HepG2 (cell line): ENCODE data around the gene IRGQ. TPM values are rescaled to one million over a fixed set of nuclear protein-coding genes. Genes with fewer than 3 reads are reported as not detected.
A peak's percentile ranks its signal among the peaks of the same experiment; 100 is the strongest.

Experiments
- FOSL2 ChIP-seq: sonication (generic); formaldehyde crosslinking; IDR thresholded peaks from 2 replicates; pipeline ENCODE4 v1.4.0; 2020; ENCODE audit warnings: missing genetic modification reagents
- HOXA3 ChIP-seq: sonication (generic); formaldehyde crosslinking; IDR thresholded peaks from 2 replicates; pipeline ENCODE4 v1.5.0; 2020; ENCODE audit warnings: missing genetic modification reagents
- MED1 ChIP-seq: sonication (generic); formaldehyde crosslinking; IDR thresholded peaks from 2 replicates; pipeline ENCODE4 v1.4.0; 2020; ENCODE audit warnings: missing genetic modification reagents
- ONECUT2 ChIP-seq: sonication (generic); formaldehyde crosslinking; IDR thresholded peaks from 2 replicates; pipeline ENCODE4 v1.4.0; 2020; ENCODE audit warnings: missing genetic modification reagents
- POLR2G ChIP-seq: fragments of 200-400 bp; formaldehyde crosslinking; IDR thresholded peaks from 2 replicates; pipeline ENCODE4 v1.6.1; 2018; ENCODE audit warnings: mild to moderate bottlenecking, low read depth, low read length, moderate library complexity
- TEAD3 ChIP-seq: optimal IDR thresholded peaks from 2 replicates; pipeline ENCODE3; 2016; ENCODE audit warnings: borderline replicate concordance
- ZKSCAN1 ChIP-seq: fragments of 150-350 bp; IDR thresholded peaks from 2 replicates; pipeline ENCODE4 v1.6.1; 2014; ENCODE audit warnings: low read length
- ZNF567 ChIP-seq: sonication (generic); formaldehyde crosslinking; IDR thresholded peaks from 2 replicates; pipeline ENCODE4 v1.8.1; 2023; ENCODE audit warnings: mild to moderate bottlenecking, missing genetic modification reagents, borderline replicate concordance
- polyA plus RNA-seq, 8 experiments: library from polyadenylated mRNA; depleted of rRNA in 3 of 8; stranded (reverse) in 7 of 8; unstranded in 1 of 8; fragments of >200 nt; fragmentation: Illumina TruSeq in 4 of 8; extraction: Trizol in 4 of 8; gene quantifications; 2 replicates each; pipeline versions ENCODE4 v1.2.1 to v1.2.3, GENCODE V29; 2011 to 2016; ENCODE audit warnings: low read depth in 4 of 8, missing spikeins in 1 of 8, mixed read lengths in 1 of 8; ENCODE audit not compliant: insufficient read depth in 1 of 8
- total RNA-seq, 5 experiments: library from RNA; depleted of rRNA; stranded (reverse); fragments of >200 nt; fragmentation: Illumina TruSeq; extraction: Trizol; gene quantifications; 2 replicates each; pipeline ENCODE4 v1.2.3, GENCODE V29; 2016; ENCODE audit warnings: low read depth in 1 of 5
- TF ChIP-seq, protein P1 (sequence below): IDR thresholded peaks from 2 replicates; pipeline ENCODE4 v1.6.1; 2016; ENCODE audit warnings: missing compliant biosample characterization, missing genetic modification reagents, borderline replicate concordance
- TF ChIP-seq, protein P2 (sequence below): sonication (generic); formaldehyde crosslinking; IDR thresholded peaks from 2 replicates; pipeline ENCODE4 v1.5.1; 2020; ENCODE audit warnings: missing genetic modification reagents, mild to moderate bottlenecking, borderline replicate concordance
- TF ChIP-seq, protein P3 (sequence below): sonication (generic); formaldehyde crosslinking; conservative IDR thresholded peaks from 2 replicates; pipeline ENCODE4 v1.4.0; 2020; ENCODE audit warnings: missing genetic modification reagents

The IRGQ gene
- total and polyA plus RNA-seq, 2 of the 13 experiments (the other 11 are each of a cell fraction or from before 2014, with no cell fraction given), result 11.6 to 12.4 TPM

DNA sequence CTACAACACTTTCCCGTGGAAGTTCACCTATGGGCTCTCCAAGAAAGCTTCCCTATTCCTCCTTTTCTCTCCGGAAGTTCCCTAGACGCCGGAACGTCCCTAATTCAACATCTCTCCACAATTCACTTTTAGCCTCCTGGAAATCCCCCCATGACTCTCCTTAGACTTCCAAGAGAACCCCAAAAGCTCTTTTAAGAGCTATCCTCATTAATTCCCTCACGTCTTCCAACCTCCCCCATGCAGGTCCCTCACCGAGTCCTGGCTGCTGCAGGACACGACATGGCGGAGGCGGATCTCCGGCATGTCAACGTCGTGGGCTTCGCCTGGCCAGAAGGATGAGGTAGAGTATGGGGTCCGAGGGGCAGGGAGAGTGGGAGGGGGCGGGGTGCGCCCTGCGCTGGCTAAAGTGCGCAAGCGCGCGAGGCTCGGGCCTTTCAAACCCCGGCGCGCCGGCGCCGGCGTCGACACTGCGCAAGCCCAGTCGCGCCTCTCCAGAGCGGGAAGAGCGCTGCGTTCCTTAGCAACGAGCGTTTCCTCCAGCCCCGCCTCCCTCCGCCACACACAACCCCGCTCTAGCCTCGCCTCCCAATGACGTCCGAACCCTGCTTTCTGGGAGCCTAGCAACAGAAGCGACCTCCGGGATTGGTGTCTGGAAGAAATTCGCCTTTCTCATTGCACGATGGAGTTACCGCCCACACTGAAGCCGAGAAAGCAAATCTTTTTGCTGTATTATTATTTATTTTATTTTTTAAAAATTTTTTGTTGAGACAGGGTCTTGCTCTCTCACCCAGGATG is 20.6 kb downstream of the IRGQ start, which contains the start of the genes PINLYP and XRCC1 (continued):
- TF ChIP-seq, protein P1, sequence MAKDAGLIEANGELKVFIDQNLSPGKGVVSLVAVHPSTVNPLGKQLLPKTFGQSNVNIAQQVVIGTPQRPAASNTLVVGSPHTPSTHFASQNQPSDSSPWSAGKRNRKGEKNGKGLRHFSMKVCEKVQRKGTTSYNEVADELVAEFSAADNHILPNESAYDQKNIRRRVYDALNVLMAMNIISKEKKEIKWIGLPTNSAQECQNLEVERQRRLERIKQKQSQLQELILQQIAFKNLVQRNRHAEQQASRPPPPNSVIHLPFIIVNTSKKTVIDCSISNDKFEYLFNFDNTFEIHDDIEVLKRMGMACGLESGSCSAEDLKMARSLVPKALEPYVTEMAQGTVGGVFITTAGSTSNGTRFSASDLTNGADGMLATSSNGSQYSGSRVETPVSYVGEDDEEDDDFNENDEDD (CRISPR knock-in tag), result peak; percentile 88
- TF ChIP-seq, protein P2, sequence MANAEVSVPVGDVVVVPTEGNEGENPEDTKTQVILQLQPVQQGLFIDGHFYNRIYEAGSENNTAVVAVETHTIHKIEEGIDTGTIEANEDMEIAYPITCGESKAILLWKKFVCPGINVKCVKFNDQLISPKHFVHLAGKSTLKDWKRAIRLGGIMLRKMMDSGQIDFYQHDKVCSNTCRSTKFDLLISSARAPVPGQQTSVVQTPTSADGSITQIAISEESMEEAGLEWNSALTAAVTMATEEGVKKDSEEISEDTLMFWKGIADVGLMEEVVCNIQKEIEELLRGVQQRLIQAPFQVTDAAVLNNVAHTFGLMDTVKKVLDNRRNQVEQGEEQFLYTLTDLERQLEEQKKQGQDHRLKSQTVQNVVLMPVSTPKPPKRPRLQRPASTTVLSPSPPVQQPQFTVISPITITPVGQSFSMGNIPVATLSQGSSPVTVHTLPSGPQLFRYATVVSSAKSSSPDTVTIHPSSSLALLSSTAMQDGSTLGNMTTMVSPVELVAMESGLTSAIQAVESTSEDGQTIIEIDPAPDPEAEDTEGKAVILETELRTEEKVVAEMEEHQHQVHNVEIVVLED, result peak; percentile 73; the same call in 1 of the 2 replicates
- TF ChIP-seq HOXA3 (CRISPR knock-in tag) (peak; percentile 81), MED1 (CRISPR knock-in tag) (peak; percentile 24; the same call in 1 of the 2 replicates), POLR2G (peak; percentile 70), ZKSCAN1 (no peak), ONECUT2 (CRISPR knock-in tag) (no peak), ZNF567 (no peak), FOSL2 (CRISPR knock-in tag) (no peak), TEAD3 (CRISPR knock-in tag) (peak; percentile 25)
- TF ChIP-seq, protein P3, sequence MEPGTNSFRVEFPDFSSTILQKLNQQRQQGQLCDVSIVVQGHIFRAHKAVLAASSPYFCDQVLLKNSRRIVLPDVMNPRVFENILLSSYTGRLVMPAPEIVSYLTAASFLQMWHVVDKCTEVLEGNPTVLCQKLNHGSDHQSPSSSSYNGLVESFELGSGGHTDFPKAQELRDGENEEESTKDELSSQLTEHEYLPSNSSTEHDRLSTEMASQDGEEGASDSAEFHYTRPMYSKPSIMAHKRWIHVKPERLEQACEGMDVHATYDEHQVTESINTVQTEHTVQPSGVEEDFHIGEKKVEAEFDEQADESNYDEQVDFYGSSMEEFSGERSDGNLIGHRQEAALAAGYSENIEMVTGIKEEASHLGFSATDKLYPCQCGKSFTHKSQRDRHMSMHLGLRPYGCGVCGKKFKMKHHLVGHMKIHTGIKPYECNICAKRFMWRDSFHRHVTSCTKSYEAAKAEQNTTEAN (CRISPR knock-in tag), result no peak
